H7 (cell line): ENCODE data around the gene MT1H. TPM values are rescaled to one million over a fixed set of nuclear protein-coding genes. Genes with fewer than 3 reads are reported as not detected.
A peak's percentile ranks its signal among the peaks of the same experiment; 100 is the strongest.

Experiments
- DNase-seq: peaks from one replicate; pipeline ENCODE4 v3.0.0; 2012
- H3K27me3 ChIP-seq: 2 replicates; pipeline ENCODE4 v1.6.0; 2011; ENCODE audit warnings: mild to moderate bottlenecking, low read length; ENCODE audit not compliant: control insufficient read depth, insufficient read depth
- H3K36me3 ChIP-seq: replicated peaks from 2 replicates; pipeline ENCODE4 v1.5.1; 2011; ENCODE audit warnings: low read length; ENCODE audit not compliant: control insufficient read depth, insufficient read depth
- H3K4me3 ChIP-seq: 2 replicates; pipeline ENCODE4 v1.5.1; 2011; ENCODE audit warnings: low read depth, mild to moderate bottlenecking, control low read depth, low read length, moderate library complexity; ENCODE audit not compliant: insufficient read depth
- total RNA-seq: library from RNA; depleted of rRNA; stranded (reverse); fragments of >200 nt; shearing (Covaris generic); gene quantifications from 2 replicates; pipeline ENCODE4 v1.2.3, GENCODE V29; 2014

Gene MT1H
- total RNA-seq, 1 experiment from 2014 or later: 3.8 TPM

GRCh38 chr16:56632156-56632847, 37.3 kb upstream of the MT1H start, which contains the start of gene MT1M:
MT1M (plus strand) TSS chr16:56632659; CDS start chr16:56632732, 73 bp downstream.
- Histone ChIP-seq H3K27me3 (peaks cover 95% of the 10 kb centered on the region), H3K36me3 (no peaks in the 10 kb centered on the region), H3K4me3 (peak within 1 kb of the TSS; percentile 39)
- DNase-seq: peak; percentile 83

DNA sequence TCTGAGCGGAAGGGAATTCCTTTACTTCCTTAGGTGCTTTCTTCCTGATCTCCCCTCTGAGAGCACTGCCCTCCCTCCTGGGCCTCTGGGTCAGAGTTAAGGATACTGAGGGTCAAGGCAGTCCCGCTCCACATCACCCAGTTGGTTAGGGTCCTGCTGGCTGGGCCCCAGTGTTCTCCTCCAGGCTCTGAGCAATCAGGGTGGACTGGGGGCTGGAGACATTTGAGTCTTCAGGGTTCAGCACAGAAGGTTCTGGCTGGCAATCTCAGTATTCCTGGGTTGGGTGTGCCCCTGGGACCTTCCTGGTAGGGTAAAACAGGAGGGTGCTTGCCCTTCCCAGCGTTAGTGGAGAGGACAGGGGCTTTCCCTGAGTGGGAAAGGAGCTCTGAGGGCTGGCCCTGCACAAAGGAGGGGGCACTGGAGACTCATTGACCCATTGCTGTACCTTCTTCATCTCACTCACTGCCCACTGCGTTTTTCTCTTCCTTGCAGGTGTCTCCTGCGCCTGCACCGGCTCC, 36.7 kb upstream of the MT1H start:
- H3K36me3 ChIP-seq: no peaks in the 10 kb centered on the region
- peak overlapping the region; percentile 39; the same call in 1 of the 2 replicates for H3K4me3 ChIP-seq
- peaks cover 99% of the 10 kb centered on the region for H3K27me3 ChIP-seq
- DNase-seq: no peak

DNA sequence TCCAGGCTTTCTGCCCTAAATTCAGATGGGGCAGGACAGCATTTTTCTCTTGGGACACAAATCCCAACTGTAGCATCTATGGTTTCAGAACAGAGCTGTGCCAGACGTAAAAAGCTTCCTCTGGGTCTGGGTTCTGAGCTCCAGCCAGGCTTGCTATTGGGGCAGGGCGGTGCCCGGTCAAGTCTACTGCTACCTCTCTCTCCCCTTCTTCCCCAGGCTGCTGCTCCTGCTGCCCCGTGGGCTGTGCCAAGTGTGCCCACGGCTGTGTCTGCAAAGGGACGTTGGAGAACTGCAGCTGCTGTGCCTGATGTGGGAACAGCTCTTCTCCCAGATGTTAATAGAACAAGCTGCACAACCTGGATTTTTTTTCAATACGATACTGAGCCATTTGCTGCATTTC, 36.1 kb upstream of the MT1H start:
- no peak for DNase-seq
- Histone ChIP-seq H3K4me3 (no peak overlapping the region), H3K27me3 (peaks cover 100% of the 10 kb centered on the region), H3K36me3 (no peaks in the 10 kb centered on the region)

DNA sequence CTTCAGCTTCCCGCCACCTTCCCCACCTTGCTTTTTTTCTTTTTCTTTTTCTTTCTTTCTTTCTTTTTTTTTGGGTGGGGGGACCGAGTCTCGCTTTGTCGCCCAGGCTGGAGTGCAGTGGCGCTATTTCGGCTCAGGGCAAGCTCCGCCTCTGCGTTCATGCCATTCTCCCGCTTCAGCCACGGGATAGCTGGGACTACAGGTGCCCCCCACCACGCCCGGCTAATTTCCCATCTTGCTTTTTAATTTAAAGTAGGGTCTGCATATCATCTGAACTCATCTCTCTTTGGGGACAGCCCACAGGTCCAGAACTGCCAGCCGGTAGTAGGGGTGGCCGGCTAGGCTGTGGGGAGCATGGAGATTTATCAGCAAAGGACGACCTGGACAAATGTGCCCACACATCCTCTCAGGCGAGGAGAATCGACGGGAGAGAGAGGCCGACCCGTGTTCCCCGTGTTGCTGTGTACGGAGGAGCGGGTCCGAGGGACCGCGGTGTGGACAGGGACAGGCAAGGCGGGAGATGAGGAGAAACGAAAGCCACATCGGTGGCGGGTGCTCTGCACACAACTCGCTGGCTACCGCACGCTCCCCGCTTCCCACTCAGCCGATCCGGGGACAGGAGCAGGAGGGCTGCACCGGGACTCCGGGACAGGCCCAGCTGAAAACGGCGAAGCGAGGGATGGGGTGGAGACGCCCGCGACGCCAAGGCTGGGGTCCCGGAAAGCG, 34.7 kb upstream of the MT1H start:
- Histone ChIP-seq H3K36me3 (no peaks in the 10 kb centered on the region), H3K27me3 (peaks cover 100% of the 10 kb centered on the region), H3K4me3 (peak overlapping the region; percentile 22; the same call in 1 of the 2 replicates)
- DNase-seq: peak; percentile 62

- Histone ChIP-seq H3K27me3 (peaks cover 99% of the 10 kb centered on the region), H3K4me3 (peak overlapping the region; percentile 22; the same call in 1 of the 2 replicates), H3K36me3 (no peaks in the 10 kb centered on the region)
- DNase-seq: peak; percentile 75
Measured at GRCh38 chr16:56635441-56635967, 34.1 kb upstream of the MT1H start.

GRCh38 chr16:56636616-56637413, 32.8 kb upstream of the MT1H start:
- DNase-seq: no peak
- H3K4me3 ChIP-seq: no peak overlapping the region
- H3K36me3 ChIP-seq: no peaks in the 10 kb centered on the region
- peaks cover 99% of the 10 kb centered on the region for H3K27me3 ChIP-seq

GRCh38 chr16:56637814-56638750, 31.5 kb upstream of the MT1H start, which contains the start of gene MT1A:
MT1A (plus strand) TSS chr16:56638666; CDS start chr16:56638739, 73 bp downstream.
- H3K36me3 ChIP-seq: no peaks in the 10 kb centered on the region
- DNase-seq: peak; percentile 92
- H3K27me3 ChIP-seq: peaks cover 99% of the 10 kb centered on the region
- H3K4me3 ChIP-seq: peak within 1 kb of the TSS; percentile 43

- Histone ChIP-seq H3K27me3 (peaks cover 99% of the 10 kb centered on the region), H3K4me3 (no peak overlapping the region), H3K36me3 (no peaks in the 10 kb centered on the region)
- no peak for DNase-seq
Measured at GRCh38 chr16:56639045-56639444, 30.6 kb upstream of the MT1H start.

GRCh38 chr16:56640076-56640475, 29.5 kb upstream of the MT1H start:
- DNase-seq: no peak
- H3K36me3 ChIP-seq: no peaks in the 10 kb centered on the region
- H3K27me3 ChIP-seq: peaks cover 99% of the 10 kb centered on the region
- no peak overlapping the region for H3K4me3 ChIP-seq

DNA sequence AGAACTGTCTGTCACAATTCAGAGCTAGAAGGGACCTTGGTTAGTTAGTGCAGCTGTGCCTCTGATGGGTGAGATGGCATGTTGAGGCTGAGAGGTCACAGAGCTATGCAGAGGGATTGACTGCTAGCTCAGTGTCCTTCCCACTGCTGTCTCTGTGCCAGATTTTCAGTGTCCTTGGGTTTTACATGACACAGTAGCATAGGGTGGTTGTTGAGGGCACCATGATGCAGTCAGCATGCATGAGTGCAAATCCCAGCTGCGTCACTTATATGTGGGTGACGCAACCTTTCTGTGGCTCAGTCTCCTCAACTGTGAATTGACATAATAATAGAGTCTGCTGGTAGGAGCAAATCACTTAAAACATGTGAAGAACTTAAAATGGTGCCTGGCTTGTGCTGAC, 28.4 kb upstream of the MT1H start:
- Histone ChIP-seq H3K36me3 (no peaks in the 10 kb centered on the region), H3K27me3 (peaks cover 99% of the 10 kb centered on the region)
- DNase-seq: no peak

DNA sequence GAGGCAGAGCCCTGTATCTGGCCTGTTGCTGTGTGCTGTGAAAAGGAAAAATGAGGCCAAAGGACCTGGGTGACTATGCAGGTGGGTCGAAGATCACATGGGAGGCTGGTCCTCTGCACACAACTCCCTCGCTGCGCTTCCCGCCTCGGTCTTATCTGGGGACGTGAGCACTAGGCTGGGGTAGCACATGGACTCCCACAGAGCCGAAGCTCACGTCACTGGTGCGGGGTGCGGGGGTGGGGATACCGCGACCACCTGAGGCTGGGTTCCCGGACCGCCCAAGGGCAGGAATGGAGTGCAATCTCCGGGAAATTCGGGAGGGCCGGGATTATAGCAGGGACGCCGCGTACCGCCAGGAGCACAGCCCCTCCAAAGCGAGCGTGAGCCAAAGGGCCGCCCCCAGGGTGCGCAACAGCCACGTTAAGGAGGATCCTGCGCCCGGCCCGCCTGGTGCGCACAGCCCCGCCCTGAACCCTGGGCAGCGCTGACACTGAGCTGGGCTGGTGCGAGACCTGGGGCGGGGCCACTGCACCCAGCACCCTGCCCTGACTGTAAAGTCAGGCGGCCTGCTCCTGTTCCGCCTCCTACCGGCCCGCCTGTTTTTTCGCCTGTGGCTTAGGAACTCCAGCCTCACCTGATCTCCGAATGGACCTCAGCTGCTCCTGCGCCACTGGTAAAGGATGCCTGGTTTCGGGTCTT, 26.4 kb upstream of the MT1H start:
- Histone ChIP-seq H3K4me3 (peak overlapping the region; percentile 45), H3K36me3 (no peaks in the 10 kb centered on the region), H3K27me3 (peaks cover 97% of the 10 kb centered on the region)
- peak; percentile 85 for DNase-seq

More for the DNA sequence above, 28.4 kb upstream of the MT1H start:
- H3K4me3 ChIP-seq: no peak overlapping the region

DNA sequence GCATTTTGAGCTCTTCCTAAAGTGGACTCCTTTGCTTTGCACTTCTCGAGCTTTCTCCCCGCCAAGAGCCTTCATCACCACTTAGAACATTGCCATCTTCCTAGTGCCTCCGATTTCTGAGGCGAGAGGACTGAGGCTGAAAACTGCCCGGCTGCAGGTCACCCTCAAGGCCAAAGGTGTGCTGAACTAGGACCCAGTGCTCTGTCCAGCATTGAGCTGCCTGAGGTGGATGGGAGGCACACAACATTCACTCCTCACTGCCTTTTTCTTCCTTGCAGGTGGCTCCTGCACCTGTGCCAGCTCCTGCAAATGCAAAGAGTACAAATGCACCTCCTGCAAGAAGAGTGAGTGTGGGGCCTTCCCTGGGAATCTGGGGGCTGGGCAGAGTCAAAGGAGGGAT, 25.8 kb upstream of the MT1H start:
- no peaks in the 10 kb centered on the region for H3K36me3 ChIP-seq
- DNase-seq: no peak
- H3K27me3 ChIP-seq: peaks cover 97% of the 10 kb centered on the region
- peak overlapping the region; percentile 45; the same call in 1 of the 2 replicates for H3K4me3 ChIP-seq

- no peak for DNase-seq
- H3K36me3 ChIP-seq: no peaks in the 10 kb centered on the region
- peaks cover 89% of the 10 kb centered on the region for H3K27me3 ChIP-seq
- H3K4me3 ChIP-seq: no peak overlapping the region
Measured at GRCh38 chr16:56645311-56645710, 24.3 kb upstream of the MT1H start.
